HCT116 (cell line): ENCODE data around the gene SLAMF8. TPM values are rescaled to one million over a fixed set of nuclear protein-coding genes. Genes with fewer than 3 reads are reported as not detected.

Experiments used
- ATAC-seq: fragments of 200-7000 bp; cut with Tn5 transposase; 2 replicates; pipeline ENCODE4 v1.9.1; 2020; ENCODE audit warnings: mild to moderate bottlenecking, moderate library complexity
- BruUV-seq: library from RNA; stranded (reverse); fragments of 400-500 nt; replicated peaks from 2 replicates; lab custom pipeline; 2021; lab: Mats Ljungman, UMichigan
- CTCF ChIA-PET: fragments of 300-600 bp; sonication (Branson Sonifier 250); formaldehyde crosslinking; loops from one replicate; lab custom pipeline; 2021; ENCODE audit warnings: antibody characterized with exemption; lab: Charles Lee
- POLR2A ChIA-PET: fragments of 300-600, 350-600 bp; sonication (Branson Sonifier 250); formaldehyde crosslinking; loops from one replicate; lab custom pipeline; 2021; ENCODE audit warnings: antibody characterized with exemption; lab: Charles Lee
- RAD21 ChIA-PET, 2 experiments: fragments of 300-600 bp; sonication (Branson Sonifier 250); formaldehyde crosslinking; loops; one replicate each; lab custom pipeline; 2023; ENCODE audit warnings: low total read pairs in 2 of 2; ENCODE audit not compliant: uncharacterized antibody in 2 of 2, unreplicated experiment in 2 of 2, low non-redundant PET in 1 of 2; lab: Charles Lee
- DNase-seq: peaks from one replicate; pipeline ENCODE4 v3.0.0-alpha.2; 2010; ENCODE audit warnings: low read depth, low spot score
- H2AFZ ChIP-seq: fragments of 200-600 bp; shearing (Covaris generic), sonication (generic); 2 replicates; pipeline ENCODE4 v1.6.1; 2017; ENCODE audit warnings: low read depth, mixed run types, mixed read lengths, antibody characterized with exemption, low read length; ENCODE audit not compliant: poor library complexity, severe bottlenecking
- H3K27ac ChIP-seq: 2 replicates; pipeline ENCODE4 v1.5.1; 2012; ENCODE audit warnings: low read depth, low read length
- H3K27me3 ChIP-seq: fragments of 200-600 bp; sonication (generic); 2 replicates; pipeline ENCODE4 v1.6.1; 2016; ENCODE audit warnings: mixed run types, low read length, mixed read lengths; ENCODE audit not compliant: insufficient read depth
- H3K36me3 ChIP-seq, 2 experiments: fragments of 200-500 bp in 1 of 2; fragments of 200-600 bp in 1 of 2; sonication (Bioruptor generic) in 1 of 2; sonication (generic) in 1 of 2; 2 replicates each; pipeline versions ENCODE4 v1.5.1 to v1.6.1; 2014 to 2016; ENCODE audit warnings: low read length in 2 of 2, inconsistent platforms in 1 of 2, mixed read lengths in 1 of 2, mixed run types in 1 of 2; ENCODE audit not compliant: insufficient read depth in 2 of 2, control insufficient read depth in 1 of 2
- H3K4me1 ChIP-seq, 2 experiments: fragments of 200-600 bp in 1 of 2; sonication (generic) in 1 of 2; 2 replicates each; pipeline versions ENCODE4 v1.5.1 to v1.6.1; 2012 to 2017; ENCODE audit warnings: low read length in 2 of 2, inconsistent platforms in 1 of 2, mild to moderate bottlenecking in 1 of 2, mixed read lengths in 1 of 2, mixed run types in 1 of 2, moderate library complexity in 1 of 2; ENCODE audit not compliant: insufficient read depth in 2 of 2, control insufficient read depth in 1 of 2
- H3K4me2 ChIP-seq: fragments of 200-600 bp; sonication (generic); 2 replicates; pipeline ENCODE4 v1.6.1; 2017; ENCODE audit warnings: mixed run types, low read length, mixed read lengths
- H3K4me3 ChIP-seq, 2 experiments: fragments of 200-600 bp in 1 of 2; sonication (generic) in 1 of 2; replicated peaks in 1 of 2; 2 replicates each; pipeline ENCODE4 v1.5.1; 2011 to 2016; ENCODE audit warnings: low read length in 2 of 2, control low read depth in 1 of 2, low read depth in 1 of 2, mild to moderate bottlenecking in 1 of 2, mixed read lengths in 1 of 2, mixed run types in 1 of 2
- H3K79me2 ChIP-seq: fragments of 200-600 bp; sonication (generic); 2 replicates; pipeline ENCODE4 v1.6.1; 2017; ENCODE audit warnings: mild to moderate bottlenecking, mixed run types, low read length, moderate library complexity, mixed read lengths; ENCODE audit not compliant: insufficient read depth
- H3K9ac ChIP-seq: fragments of 200-600 bp; sonication (generic); 2 replicates; pipeline ENCODE4 v1.6.1; 2016; ENCODE audit warnings: low read length, mixed read lengths
- H3K9me2 ChIP-seq: fragments of 200-600 bp; sonication (generic), shearing (Covaris generic); 2 replicates; pipeline ENCODE4 v1.6.1; 2017; ENCODE audit warnings: mixed run types, mild to moderate bottlenecking, moderate library complexity; ENCODE audit not compliant: insufficient read depth
- H3K9me3 ChIP-seq, 2 experiments: fragments of 200-500 bp in 1 of 2; fragments of 200-600 bp in 1 of 2; sonication (Bioruptor generic) in 1 of 2; sonication (generic) in 1 of 2; 2 replicates each; pipeline ENCODE4 v1.6.1; 2014 to 2017; ENCODE audit warnings: low read length in 2 of 2, mixed read lengths in 2 of 2, inconsistent platforms in 1 of 2, low read depth in 1 of 2, mild to moderate bottlenecking in 1 of 2, mixed run types in 1 of 2, moderate library complexity in 1 of 2; ENCODE audit not compliant: control insufficient read depth in 1 of 2, insufficient read depth in 1 of 2
- H4K20me1 ChIP-seq: fragments of 200-600 bp; sonication (generic), shearing (Covaris generic); 2 replicates; pipeline ENCODE4 v1.6.1; 2017; ENCODE audit warnings: mixed run types, mild to moderate bottlenecking, moderate library complexity; ENCODE audit not compliant: insufficient read depth
- CBX3 ChIP-seq: IDR thresholded peaks from 2 replicates; pipeline ENCODE4 v1.6.1; 2012; ENCODE audit warnings: low read depth
- EGR1 ChIP-seq: IDR thresholded peaks from 2 replicates; pipeline ENCODE4 v1.6.1; 2012; ENCODE audit warnings: low read depth
- ELF1 ChIP-seq: IDR thresholded peaks from 2 replicates; pipeline ENCODE4 v1.6.1; 2012; ENCODE audit warnings: low read depth, borderline replicate concordance
- FOSL1 ChIP-seq: IDR thresholded peaks from 2 replicates; pipeline ENCODE4 v1.6.1; 2012; ENCODE audit warnings: low read depth
- JUND ChIP-seq: IDR thresholded peaks from 2 replicates; pipeline ENCODE4 v1.6.1; 2012
- RAD21 ChIP-seq: IDR thresholded peaks from 2 replicates; pipeline ENCODE4 v1.6.1; 2012; ENCODE audit warnings: low read depth, mild to moderate bottlenecking
- SIN3A ChIP-seq: IDR thresholded peaks from 2 replicates; pipeline ENCODE4 v1.6.1; 2012; ENCODE audit warnings: low read depth
- SP1 ChIP-seq: IDR thresholded peaks from 2 replicates; pipeline ENCODE4 v1.6.1; 2012; ENCODE audit warnings: low read depth
- SRF ChIP-seq: IDR thresholded peaks from 2 replicates; pipeline ENCODE4 v1.6.1; 2012; ENCODE audit warnings: low read depth
- YY1 ChIP-seq: IDR thresholded peaks from 2 replicates; pipeline ENCODE4 v1.6.1; 2011; ENCODE audit warnings: low read length, low read depth, moderate library complexity, mild to moderate bottlenecking; ENCODE audit not compliant: insufficient replicate concordance; ENCODE audit errors: extremely low read depth
- intact Hi-C: fragments of 100-400 bp; cut with micrococcal nuclease; formaldehyde crosslinking; loops from 2 replicates; pipeline ENCODE4 v1.10.0; 2022
- total RNA-seq: library from RNA; stranded (reverse); gene quantifications from one replicate; pipeline ENCODE4 v1.2.1, GENCODE V29; 2021; ENCODE audit not compliant: unreplicated experiment
- TF ChIP-seq, protein P1 (sequence below): IDR thresholded peaks from 2 replicates; pipeline ENCODE4 v1.6.1; 2011; ENCODE audit warnings: mild to moderate bottlenecking, low read length, moderate library complexity; ENCODE audit not compliant: insufficient replicate concordance; ENCODE audit errors: extremely low read depth
- TF ChIP-seq, protein P2 (sequence below): IDR thresholded peaks from 2 replicates; pipeline ENCODE4 v1.6.1; 2012; ENCODE audit warnings: low read depth
- TF ChIP-seq, protein P3 (sequence below), 3 experiments: fragments of 200-600 bp in 1 of 3; sonication (generic) in 1 of 3; IDR thresholded peaks in 2 of 3; conservative IDR thresholded peaks in 1 of 3; 2 replicates each; pipeline ENCODE4 v1.5.1; 2012 to 2017; ENCODE audit warnings: low read depth in 2 of 3, low read length in 2 of 3, antibody characterized with exemption in 1 of 3, borderline replicate concordance in 1 of 3, control low read depth in 1 of 3, mild to moderate bottlenecking in 1 of 3, mixed read lengths in 1 of 3, mixed run types in 1 of 3, moderate library complexity in 1 of 3; ENCODE audit not compliant: insufficient read depth in 1 of 3

Gene SLAMF8
- total RNA-seq, 1 experiment from 2014 or later = not detected

DNA sequence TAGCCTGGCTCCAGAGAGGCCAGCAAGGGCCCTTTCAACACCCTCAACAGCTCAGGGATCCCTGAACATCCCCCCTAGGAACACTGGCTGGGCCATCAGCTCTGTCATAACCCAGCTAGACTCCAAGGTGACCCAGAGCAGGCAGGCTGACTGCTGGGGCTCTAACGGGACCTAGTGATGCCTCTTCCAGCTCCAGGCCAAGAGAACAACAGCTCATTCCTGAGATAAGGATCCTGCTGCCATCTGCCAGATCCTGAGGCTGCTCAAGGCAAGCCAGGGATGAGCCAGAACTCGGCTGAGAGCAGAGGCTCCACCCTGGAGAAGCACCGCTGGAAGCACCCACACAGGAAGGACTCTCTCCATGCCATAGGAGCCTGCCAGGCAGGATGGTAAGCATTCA, 33.8 kb downstream of the SLAMF8 start:
- no peak overlapping the region for H2AFZ ChIP-seq
- no peaks in the 10 kb centered on the region for H3K9me2 ChIP-seq
- no peaks in the 10 kb centered on the region for H3K79me2 ChIP-seq
- H3K27ac ChIP-seq = no peak overlapping the region
- RAD21 ChIA-PET = no interaction called here
- no peaks in the 10 kb centered on the region for H4K20me1 ChIP-seq
- no peaks in the 10 kb centered on the region for H3K36me3 ChIP-seq
- BruUV-seq = no TSS peak
- no peak overlapping the region for H3K4me2 ChIP-seq
- intact Hi-C loops = no loop called here
- H3K9ac ChIP-seq = no peak overlapping the region
- POLR2A ChIA-PET = no interaction called here
- H3K4me3 ChIP-seq = no peak overlapping the region
- no peak for ATAC-seq
- H3K4me1 ChIP-seq = peaks cover 9 to 15% of the 10 kb centered on the region in 2 experiments
- H3K9me3 ChIP-seq = no peaks in the 10 kb centered on the region
- DNase-seq = no peak
- CTCF ChIA-PET = no interaction called here
- no peaks in the 10 kb centered on the region; the same call in 1 of the 2 replicates for H3K27me3 ChIP-seq
- TF ChIP-seq RAD21 (no peak), JUND (no peak), SP1 (no peak), SIN3A (no peak), ELF1 (no peak), SRF (no peak), CBX3 (no peak), YY1 (no peak), EGR1 (no peak), FOSL1 (no peak)
- TF ChIP-seq, protein P1, sequence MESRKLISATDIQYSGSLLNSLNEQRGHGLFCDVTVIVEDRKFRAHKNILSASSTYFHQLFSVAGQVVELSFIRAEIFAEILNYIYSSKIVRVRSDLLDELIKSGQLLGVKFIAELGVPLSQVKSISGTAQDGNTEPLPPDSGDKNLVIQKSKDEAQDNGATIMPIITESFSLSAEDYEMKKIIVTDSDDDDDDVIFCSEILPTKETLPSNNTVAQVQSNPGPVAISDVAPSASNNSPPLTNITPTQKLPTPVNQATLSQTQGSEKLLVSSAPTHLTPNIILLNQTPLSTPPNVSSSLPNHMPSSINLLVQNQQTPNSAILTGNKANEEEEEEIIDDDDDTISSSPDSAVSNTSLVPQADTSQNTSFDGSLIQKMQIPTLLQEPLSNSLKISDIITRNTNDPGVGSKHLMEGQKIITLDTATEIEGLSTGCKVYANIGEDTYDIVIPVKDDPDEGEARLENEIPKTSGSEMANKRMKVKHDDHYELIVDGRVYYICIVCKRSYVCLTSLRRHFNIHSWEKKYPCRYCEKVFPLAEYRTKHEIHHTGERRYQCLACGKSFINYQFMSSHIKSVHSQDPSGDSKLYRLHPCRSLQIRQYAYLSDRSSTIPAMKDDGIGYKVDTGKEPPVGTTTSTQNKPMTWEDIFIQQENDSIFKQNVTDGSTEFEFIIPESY = no peak
- TF ChIP-seq, protein P2, sequence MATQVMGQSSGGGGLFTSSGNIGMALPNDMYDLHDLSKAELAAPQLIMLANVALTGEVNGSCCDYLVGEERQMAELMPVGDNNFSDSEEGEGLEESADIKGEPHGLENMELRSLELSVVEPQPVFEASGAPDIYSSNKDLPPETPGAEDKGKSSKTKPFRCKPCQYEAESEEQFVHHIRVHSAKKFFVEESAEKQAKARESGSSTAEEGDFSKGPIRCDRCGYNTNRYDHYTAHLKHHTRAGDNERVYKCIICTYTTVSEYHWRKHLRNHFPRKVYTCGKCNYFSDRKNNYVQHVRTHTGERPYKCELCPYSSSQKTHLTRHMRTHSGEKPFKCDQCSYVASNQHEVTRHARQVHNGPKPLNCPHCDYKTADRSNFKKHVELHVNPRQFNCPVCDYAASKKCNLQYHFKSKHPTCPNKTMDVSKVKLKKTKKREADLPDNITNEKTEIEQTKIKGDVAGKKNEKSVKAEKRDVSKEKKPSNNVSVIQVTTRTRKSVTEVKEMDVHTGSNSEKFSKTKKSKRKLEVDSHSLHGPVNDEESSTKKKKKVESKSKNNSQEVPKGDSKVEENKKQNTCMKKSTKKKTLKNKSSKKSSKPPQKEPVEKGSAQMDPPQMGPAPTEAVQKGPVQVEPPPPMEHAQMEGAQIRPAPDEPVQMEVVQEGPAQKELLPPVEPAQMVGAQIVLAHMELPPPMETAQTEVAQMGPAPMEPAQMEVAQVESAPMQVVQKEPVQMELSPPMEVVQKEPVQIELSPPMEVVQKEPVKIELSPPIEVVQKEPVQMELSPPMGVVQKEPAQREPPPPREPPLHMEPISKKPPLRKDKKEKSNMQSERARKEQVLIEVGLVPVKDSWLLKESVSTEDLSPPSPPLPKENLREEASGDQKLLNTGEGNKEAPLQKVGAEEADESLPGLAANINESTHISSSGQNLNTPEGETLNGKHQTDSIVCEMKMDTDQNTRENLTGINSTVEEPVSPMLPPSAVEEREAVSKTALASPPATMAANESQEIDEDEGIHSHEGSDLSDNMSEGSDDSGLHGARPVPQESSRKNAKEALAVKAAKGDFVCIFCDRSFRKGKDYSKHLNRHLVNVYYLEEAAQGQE = no peak
- TF ChIP-seq, protein P3, sequence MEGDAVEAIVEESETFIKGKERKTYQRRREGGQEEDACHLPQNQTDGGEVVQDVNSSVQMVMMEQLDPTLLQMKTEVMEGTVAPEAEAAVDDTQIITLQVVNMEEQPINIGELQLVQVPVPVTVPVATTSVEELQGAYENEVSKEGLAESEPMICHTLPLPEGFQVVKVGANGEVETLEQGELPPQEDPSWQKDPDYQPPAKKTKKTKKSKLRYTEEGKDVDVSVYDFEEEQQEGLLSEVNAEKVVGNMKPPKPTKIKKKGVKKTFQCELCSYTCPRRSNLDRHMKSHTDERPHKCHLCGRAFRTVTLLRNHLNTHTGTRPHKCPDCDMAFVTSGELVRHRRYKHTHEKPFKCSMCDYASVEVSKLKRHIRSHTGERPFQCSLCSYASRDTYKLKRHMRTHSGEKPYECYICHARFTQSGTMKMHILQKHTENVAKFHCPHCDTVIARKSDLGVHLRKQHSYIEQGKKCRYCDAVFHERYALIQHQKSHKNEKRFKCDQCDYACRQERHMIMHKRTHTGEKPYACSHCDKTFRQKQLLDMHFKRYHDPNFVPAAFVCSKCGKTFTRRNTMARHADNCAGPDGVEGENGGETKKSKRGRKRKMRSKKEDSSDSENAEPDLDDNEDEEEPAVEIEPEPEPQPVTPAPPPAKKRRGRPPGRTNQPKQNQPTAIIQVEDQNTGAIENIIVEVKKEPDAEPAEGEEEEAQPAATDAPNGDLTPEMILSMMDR (IDR thresholded peaks at IDR 0.05 in 2 of 3, conservative IDR thresholded peaks at IDR 0.05 in 1 of 3; ENCODE audit: borderline replicate concordance in 1 of 3, insufficient read depth in 1 of 3, low read depth in 2 of 3, low read length in 2 of 3) = no peak
